IPS-18a (cell line): ENCODE data around the gene ST6GALNAC4.

ENCODE experiments used
- H3K27ac ChIP-seq: one replicate; pipeline ENCODE4 v1.5.1; 2013; ENCODE audit warnings: low read length
- H3K27me3 ChIP-seq: one replicate; pipeline ENCODE4 v1.6.1; 2013; ENCODE audit warnings: mild to moderate bottlenecking, low read length; ENCODE audit not compliant: control insufficient read depth, insufficient read depth
- H3K36me3 ChIP-seq: one replicate; pipeline ENCODE4 v1.6.1; 2013; ENCODE audit warnings: low read depth, low read length; ENCODE audit not compliant: control insufficient read depth
- H3K4me1 ChIP-seq: one replicate; pipeline ENCODE4 v1.6.1; 2013; ENCODE audit warnings: low read depth, low read length; ENCODE audit not compliant: control insufficient read depth
- H3K4me3 ChIP-seq: one replicate; pipeline ENCODE4 v1.5.1; 2013; ENCODE audit warnings: low read length
- H3K9ac ChIP-seq: one replicate; pipeline ENCODE4 v1.6.1; 2013; ENCODE audit warnings: mild to moderate bottlenecking, low read length, moderate library complexity
- H3K9me3 ChIP-seq: one replicate; pipeline ENCODE4 v1.6.1; 2013; ENCODE audit warnings: low read depth, low read length; ENCODE audit not compliant: control insufficient read depth

Gene ST6GALNAC4, protein sequence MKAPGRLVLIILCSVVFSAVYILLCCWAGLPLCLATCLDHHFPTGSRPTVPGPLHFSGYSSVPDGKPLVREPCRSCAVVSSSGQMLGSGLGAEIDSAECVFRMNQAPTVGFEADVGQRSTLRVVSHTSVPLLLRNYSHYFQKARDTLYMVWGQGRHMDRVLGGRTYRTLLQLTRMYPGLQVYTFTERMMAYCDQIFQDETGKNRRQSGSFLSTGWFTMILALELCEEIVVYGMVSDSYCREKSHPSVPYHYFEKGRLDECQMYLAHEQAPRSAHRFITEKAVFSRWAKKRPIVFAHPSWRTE

DNA sequence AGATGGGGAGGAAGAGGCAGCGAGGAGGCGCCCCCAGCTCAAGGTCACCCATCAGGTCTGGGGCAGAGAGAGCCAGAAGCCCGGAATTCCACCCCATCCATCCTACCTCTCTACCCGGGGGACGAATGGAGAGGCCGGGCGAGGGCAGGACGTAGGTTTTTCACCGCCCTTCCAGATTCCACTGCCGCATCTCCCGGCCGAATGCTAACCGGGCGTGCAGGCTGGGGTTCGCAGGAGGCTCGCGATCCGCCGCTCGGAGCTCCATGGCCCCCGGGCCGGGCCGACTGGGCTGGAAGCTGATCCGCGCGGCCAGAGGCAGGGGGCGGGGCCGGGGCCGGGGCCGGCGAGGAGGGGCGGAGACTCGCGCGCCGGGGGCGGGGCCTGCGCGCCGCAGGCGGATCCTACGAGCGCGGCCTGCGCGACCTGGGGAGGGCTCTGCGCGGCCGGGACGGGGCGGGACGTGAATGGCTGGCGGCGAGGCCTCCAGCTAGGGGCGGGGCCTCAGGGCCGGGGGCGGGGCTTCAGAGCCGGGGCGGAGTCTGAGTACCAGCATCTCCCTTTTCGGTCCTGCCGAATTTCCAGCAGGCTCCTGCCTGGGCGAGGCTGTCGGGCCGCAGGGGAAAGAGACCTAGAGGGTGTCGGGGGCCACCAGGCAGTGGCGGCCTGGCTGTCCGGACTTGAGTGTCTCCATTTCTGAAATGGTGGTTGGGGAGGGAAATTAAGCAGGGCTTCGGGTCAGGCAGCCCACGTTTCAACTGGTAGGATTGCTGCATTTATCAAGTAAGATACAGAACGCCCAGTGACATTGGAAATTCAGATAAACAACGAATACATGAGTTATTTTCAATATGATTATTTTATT is at the start of gene ST6GALNAC4:
ST6GALNAC4 (minus strand) TSS at position 322 of the 862 bp plus-strand sequence. CDS start 622 bp downstream, outside the sequence.
- Histone ChIP-seq H3K9ac (peak within 1 kb of the TSS; percentile 42), H3K36me3 (no peaks in the 10 kb centered on the region), H3K4me3 (peak within 1 kb of the TSS; percentile 72), H3K27ac (no peak within 1 kb of the TSS), H3K27me3 (peaks cover 10% of the 10 kb centered on the region), H3K4me1 (peaks cover 4% of the 10 kb centered on the region), H3K9me3 (no peaks in the 10 kb centered on the region)

DNA sequence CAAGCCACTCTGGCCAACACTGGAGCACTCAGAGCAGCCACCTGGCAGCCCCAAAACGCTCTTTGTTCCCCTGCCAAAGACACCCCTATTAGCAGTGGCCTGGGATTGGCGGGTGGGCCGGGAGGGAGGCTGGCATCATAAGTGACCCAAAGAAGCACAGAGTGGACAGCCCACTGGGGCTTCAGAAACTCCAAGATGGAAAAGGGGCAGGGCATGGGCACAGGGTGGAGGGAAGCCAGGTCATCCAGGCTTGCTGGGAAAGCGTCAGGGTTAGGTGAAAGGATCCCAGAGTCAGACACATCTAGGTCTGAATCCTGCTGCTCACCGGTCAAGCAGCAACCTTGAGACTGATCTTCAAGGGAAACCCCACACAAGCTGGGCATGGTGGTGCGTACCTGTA is 49.1 kb upstream of the ST6GALNAC4 start:
- H3K27me3 ChIP-seq, result no peaks in the 10 kb centered on the region
- peak overlapping the region; percentile 18 for H3K27ac ChIP-seq
- no peaks in the 10 kb centered on the region for H3K36me3 ChIP-seq
- no peaks in the 10 kb centered on the region for H3K9me3 ChIP-seq
- peaks cover 10% of the 10 kb centered on the region for H3K4me1 ChIP-seq
- no peak overlapping the region for H3K4me3 ChIP-seq
- peak overlapping the region; percentile 1 for H3K9ac ChIP-seq

DNA sequence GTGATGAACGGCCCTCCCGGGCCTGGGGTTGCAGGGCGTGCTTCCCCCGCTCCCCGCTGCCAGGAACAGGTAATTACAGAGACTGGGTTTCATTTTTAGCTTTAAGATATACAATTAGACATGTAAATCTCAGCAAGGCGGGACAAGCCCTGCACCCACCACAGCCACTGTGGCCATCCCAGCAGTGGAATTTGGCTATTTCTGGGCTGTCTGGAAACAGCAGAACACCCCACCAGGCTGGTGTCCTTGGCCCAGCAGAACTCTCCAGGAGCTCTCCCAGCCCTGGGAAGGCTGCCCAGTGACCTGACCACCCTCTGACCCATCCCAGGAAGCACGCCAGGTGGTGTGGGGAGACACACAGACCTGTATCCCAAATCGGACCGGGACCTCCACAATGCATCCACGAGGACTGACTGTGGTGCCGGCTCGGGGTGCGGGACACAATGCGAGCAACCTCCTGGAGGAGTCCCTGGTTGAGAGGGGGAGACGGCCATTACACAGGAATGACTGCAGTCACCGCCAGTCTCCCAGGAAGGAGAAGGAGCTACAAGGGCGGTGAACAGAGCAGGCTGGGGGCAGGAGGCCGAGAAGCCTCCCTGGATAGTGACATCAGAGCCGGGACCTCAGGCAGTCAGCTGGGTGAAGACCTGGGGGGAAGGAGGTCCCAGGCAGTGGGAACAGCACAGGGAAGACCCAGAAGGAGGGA is 46.7 kb upstream of the ST6GALNAC4 start:
- Histone ChIP-seq H3K4me1 (peaks cover 8% of the 10 kb centered on the region), H3K27ac (no peak overlapping the region), H3K4me3 (no peak overlapping the region), H3K9ac (no peak overlapping the region), H3K27me3 (no peaks in the 10 kb centered on the region), H3K9me3 (no peaks in the 10 kb centered on the region), H3K36me3 (no peaks in the 10 kb centered on the region)

DNA sequence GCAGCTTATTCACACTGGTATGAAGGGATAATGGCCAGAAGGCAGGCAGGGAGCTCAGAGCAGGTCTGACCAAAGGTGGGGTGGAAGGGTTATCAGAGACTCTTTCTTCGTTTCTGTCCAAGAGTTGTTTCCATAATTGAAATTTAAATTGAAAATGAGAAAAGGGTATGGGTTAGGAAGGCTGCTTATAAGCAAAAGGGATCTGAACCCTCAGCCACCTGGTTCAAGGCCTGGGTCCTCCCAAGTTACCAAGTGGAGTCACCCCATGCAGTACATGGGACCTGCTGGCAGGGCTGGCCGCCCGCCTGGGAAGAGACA is 46.2 kb upstream of the ST6GALNAC4 start:
- Histone ChIP-seq H3K27me3 (no peaks in the 10 kb centered on the region), H3K4me3 (no peak overlapping the region), H3K27ac (no peak overlapping the region), H3K9ac (no peak overlapping the region), H3K4me1 (peaks cover 8% of the 10 kb centered on the region), H3K36me3 (no peaks in the 10 kb centered on the region), H3K9me3 (no peaks in the 10 kb centered on the region)

DNA sequence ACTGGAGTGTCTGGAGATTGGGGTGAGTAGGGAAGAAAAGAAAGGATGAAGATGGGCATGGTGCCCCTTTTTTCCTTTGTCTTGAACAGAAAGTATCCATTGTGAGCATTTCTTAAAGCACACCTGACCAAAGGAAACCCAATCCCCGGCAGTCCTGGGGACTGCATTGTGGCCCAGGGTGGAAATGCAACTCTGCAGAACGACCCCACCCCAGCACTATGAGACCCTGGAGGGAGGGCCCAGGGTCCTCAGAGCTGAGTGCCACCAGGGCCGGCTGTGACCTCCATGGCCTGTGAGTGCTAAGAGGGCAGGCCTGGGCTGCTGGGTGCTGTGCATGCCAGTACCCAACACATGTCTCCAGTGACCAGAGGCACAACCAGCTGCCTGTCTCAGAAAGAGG is 45.4 kb upstream of the ST6GALNAC4 start:
- Histone ChIP-seq H3K4me1 (peaks cover 8% of the 10 kb centered on the region), H3K27ac (no peak overlapping the region), H3K9ac (no peak overlapping the region), H3K27me3 (no peaks in the 10 kb centered on the region), H3K36me3 (no peaks in the 10 kb centered on the region), H3K9me3 (no peaks in the 10 kb centered on the region), H3K4me3 (no peak overlapping the region)

DNA sequence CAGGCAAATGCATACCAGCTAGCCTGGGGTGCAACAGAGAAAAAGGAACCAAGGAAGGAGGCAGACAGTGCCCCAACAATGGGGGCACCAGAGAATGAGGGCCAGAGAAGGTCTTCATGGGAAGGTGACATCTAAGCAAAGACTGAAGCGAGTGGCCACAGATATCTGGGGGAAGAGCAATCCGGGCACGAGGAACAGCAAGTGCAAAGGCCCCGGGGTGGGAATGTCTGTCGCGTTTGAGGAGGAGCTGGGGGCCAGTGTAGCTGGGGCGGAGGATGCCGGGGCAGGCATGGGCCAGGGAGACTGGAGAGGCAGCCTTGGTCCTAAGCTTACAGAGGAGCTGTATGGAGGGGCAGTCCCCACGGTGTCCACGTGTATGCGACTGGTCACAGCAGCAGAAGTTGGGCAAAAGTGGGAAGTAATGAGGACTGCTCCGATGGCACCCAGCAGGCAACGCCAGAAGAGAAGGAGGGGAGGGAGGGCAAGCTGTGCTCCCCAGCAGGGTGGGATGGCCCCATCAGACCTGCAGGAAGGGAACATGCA is 44.8 kb upstream of the ST6GALNAC4 start:
- H3K9ac ChIP-seq, result no peak overlapping the region
- no peak overlapping the region for H3K4me3 ChIP-seq
- peaks cover 8% of the 10 kb centered on the region for H3K4me1 ChIP-seq
- no peaks in the 10 kb centered on the region for H3K9me3 ChIP-seq
- H3K36me3 ChIP-seq, result no peaks in the 10 kb centered on the region
- no peak overlapping the region for H3K27ac ChIP-seq
- no peaks in the 10 kb centered on the region for H3K27me3 ChIP-seq

DNA sequence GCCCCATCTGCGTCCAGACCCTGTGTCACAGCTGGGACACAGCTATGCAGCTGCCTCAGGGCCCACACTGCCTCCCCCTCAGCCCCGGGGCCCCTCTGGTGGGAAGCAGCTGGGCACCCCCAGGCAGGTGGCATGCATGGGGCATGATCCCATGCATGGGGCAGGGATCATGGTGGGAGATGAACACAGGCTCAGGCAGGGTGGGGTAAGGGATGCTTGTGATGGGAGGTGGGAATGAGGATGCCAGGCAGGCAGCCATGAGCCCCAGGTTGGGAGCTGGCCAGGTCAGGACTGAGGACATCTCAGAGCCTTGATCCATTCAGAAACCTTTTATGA is 44.3 kb upstream of the ST6GALNAC4 start:
- H3K4me3 ChIP-seq, result no peak overlapping the region
- H3K9me3 ChIP-seq, result no peaks in the 10 kb centered on the region
- H3K4me1 ChIP-seq, result peaks cover 8% of the 10 kb centered on the region
- H3K27me3 ChIP-seq, result no peaks in the 10 kb centered on the region
- no peak overlapping the region for H3K9ac ChIP-seq
- H3K27ac ChIP-seq, result no peak overlapping the region
- no peaks in the 10 kb centered on the region for H3K36me3 ChIP-seq

DNA sequence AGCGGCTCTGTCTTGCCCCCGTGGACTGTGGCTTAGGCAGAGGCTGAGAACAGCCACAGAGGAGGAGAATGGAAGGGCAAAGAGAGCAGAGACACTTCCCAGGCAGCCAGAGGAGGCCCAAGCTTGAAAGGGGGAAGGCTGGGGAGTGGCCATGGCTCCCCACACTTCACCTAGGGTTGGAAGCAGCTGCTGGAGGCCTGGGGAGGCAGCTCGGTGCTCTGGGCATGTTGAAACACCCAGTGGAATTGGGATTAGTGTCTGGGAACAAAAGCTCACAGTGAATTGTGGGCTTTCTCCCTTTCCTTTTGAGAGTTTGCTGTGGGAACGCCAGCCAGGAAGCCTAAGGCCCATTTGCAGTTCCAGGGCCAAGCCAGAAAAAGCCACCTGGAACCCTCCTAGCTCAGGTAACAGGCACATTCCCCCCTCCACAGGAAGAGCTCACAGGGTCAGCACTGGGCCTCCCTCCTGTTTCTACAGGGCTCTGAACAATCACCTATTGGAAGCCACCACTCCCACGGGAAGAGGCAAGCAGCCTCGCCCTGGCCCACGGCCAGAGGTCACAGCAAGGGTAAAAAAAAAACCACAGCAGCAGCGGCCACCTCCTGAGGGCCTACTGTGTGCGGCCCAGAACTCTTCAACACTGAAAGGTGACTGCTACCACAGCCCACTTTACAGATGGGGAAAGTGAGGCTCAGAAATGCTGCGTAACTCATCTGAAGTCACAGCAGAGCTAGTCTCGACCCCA is 43.7 kb upstream of the ST6GALNAC4 start:
- Histone ChIP-seq H3K9me3 (no peaks in the 10 kb centered on the region), H3K4me1 (peaks cover 8% of the 10 kb centered on the region), H3K27me3 (no peaks in the 10 kb centered on the region), H3K36me3 (no peaks in the 10 kb centered on the region), H3K27ac (no peak overlapping the region), H3K4me3 (no peak overlapping the region), H3K9ac (no peak overlapping the region)

DNA sequence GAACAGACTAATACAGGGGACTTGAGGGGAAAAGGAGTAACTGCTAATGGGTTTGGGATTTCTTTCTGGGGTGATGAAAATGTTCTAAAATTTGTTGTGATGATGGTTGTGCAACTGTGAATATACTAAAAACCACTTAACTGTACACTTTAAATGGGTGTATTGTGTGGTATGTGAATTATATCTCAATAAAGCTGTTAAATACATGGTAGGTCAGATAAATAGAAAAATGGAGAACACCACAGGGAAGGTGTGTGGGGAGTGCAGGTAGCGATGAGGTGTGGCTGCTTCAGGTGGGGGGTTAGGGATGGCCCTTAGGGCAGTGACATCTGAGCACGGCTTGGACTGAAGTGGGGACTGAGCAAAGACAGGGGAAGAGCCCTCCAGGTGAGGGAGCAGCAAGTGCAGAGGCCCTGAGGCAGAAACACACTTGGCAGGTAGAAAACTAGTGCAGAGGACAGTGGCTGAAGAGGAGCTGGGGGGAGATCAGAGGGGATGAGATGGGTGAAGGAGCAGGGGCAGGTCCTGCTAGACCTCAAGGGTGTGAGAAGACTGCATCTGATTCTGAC is 43.1 kb upstream of the ST6GALNAC4 start:
- Histone ChIP-seq H3K4me3 (no peak overlapping the region), H3K9me3 (no peaks in the 10 kb centered on the region), H3K4me1 (peaks cover 3% of the 10 kb centered on the region), H3K9ac (no peak overlapping the region), H3K36me3 (no peaks in the 10 kb centered on the region), H3K27ac (no peak overlapping the region), H3K27me3 (no peaks in the 10 kb centered on the region)

DNA sequence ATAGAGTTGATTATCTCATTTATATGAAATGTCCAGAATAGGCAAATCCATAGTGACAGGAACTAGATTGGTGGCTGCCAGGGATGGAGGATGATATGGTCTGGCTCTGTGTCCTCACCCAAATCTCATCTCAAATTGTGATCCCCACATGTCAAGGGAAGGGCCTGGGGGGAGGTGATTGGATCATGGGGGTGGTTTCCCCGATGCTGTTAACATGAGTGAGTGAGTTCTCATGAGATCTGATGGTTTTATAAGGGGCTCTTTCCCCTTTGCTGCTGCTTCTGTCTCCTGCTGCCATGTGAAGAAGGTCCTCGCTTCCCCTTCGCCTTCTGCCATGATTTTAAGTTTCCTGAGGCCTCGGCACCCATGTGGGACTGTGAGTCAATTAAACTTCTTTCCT is 42.6 kb upstream of the ST6GALNAC4 start:
- H3K4me3 ChIP-seq, result no peak overlapping the region
- H3K4me1 ChIP-seq, result peaks cover 3% of the 10 kb centered on the region
- H3K9ac ChIP-seq, result no peak overlapping the region
- no peaks in the 10 kb centered on the region for H3K9me3 ChIP-seq
- H3K27me3 ChIP-seq, result no peaks in the 10 kb centered on the region
- H3K27ac ChIP-seq, result no peak overlapping the region
- H3K36me3 ChIP-seq, result no peaks in the 10 kb centered on the region

DNA sequence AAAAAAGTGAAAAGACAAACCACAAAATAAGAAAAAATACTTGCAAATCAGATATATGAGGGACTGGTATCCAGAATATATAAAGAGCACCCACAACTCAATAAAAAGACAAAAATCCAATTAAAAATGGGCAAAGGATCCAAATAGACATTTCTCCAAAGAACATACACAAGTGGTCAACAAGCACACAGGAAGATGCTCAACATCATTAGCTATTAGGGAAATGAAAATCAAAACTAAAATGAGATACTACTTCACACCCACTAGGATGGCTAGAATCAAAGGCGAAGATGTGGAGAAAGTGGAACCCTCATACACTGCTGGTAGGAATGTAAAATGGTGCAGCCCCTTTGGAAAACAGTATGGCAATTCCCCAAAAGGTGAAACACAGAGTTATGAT is 41.9 kb upstream of the ST6GALNAC4 start:
- Histone ChIP-seq H3K27me3 (no peaks in the 10 kb centered on the region), H3K27ac (no peak overlapping the region), H3K9me3 (no peaks in the 10 kb centered on the region), H3K4me3 (no peak overlapping the region), H3K9ac (no peak overlapping the region), H3K36me3 (no peaks in the 10 kb centered on the region), H3K4me1 (peaks cover 3% of the 10 kb centered on the region)
